Measurements from ENCODE around the gene GTSE1.
A peak's percentile ranks its signal among the peaks of the same experiment; 100 is the strongest.
"Not testable (repeated sequence)": the region's sequence is repeated elsewhere in the genome, so short reads cannot be mapped to it uniquely, and the experiment has no call there.

GTSE1 gene

DNA sequence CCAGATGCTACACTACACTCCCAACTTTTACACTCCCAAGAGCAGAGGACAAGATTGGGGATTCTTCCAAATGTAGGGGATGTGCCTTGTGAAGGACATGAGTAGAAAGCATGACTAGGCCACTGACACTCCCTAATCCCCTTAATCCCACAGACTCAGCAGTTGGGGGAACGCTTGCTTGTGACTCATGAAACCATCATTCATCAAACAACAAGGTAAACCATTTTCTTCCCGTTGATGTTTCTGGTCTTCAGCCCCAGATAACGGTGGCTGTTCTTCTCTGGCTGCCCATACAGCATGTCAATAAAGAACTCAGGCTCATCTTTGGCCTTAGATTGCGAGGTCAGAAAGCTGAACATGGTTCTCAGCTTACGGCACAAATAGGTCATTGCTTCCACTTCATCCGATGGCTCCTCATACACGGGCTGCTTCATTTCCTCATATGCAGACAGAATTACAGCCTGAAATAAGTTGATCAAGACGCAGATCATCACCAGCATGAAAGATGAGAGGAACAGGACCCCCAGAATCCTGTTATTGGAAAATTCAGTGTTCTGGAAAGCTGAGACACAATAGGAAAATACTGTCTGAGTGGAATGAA is 40.2 kb upstream of the GTSE1 start:
- no peak for DNase-seq (ENCODE audit: low read depth)
- TF ChIP-seq, protein P1, sequence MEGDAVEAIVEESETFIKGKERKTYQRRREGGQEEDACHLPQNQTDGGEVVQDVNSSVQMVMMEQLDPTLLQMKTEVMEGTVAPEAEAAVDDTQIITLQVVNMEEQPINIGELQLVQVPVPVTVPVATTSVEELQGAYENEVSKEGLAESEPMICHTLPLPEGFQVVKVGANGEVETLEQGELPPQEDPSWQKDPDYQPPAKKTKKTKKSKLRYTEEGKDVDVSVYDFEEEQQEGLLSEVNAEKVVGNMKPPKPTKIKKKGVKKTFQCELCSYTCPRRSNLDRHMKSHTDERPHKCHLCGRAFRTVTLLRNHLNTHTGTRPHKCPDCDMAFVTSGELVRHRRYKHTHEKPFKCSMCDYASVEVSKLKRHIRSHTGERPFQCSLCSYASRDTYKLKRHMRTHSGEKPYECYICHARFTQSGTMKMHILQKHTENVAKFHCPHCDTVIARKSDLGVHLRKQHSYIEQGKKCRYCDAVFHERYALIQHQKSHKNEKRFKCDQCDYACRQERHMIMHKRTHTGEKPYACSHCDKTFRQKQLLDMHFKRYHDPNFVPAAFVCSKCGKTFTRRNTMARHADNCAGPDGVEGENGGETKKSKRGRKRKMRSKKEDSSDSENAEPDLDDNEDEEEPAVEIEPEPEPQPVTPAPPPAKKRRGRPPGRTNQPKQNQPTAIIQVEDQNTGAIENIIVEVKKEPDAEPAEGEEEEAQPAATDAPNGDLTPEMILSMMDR (conservative IDR thresholded peaks at IDR 0.05; ENCODE audit: low read length): no peak
- H3K4me3 ChIP-seq (ENCODE audit: low read length): no peak overlapping the region

DNA sequence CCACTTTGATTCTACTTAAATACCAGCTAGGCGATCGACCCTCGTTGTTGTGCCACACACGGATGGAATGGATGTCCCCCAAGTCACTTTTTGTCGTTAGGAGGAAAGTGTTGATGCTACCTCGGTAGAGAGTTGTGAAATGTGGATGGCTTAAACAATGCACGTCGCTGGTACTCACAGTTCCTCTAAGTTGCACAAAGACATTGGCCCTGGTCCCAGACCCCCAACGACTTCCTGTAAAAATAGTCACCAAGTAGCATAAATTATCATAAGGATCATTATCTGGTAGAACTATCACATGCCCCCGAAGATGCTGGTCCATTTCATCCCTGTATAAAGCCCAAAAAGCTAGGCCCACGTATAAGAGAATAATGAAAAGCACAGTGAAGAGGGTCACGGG is 37.3 kb upstream of the GTSE1 start:
- H3K4me3 ChIP-seq (ENCODE audit: low read length): no peak overlapping the region
- no peak for DNase-seq (ENCODE audit: low read depth)
- TF ChIP-seq, protein P1 (conservative IDR thresholded peaks at IDR 0.05; ENCODE audit: low read length): no peak

DNA sequence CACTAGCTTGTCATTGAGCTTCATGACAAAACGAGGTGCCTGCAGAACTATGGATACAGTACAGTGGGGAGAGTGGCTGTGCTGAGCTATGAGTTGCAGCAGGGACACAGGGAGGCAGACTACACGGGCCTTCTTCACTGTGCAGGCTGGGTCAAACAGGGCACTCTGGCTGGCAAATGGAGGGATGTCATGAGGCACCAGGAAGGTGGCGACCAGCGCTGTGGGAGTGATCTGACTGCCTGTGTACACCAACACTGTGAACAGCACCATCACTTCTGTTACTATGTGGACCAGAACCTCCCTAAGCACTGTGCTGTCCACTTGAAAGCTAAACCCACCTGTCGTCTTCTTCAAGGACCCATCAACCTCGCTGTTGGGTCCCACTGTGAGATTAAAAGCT is 36.6 kb upstream of the GTSE1 start:
- no peak for DNase-seq (ENCODE audit: low read depth)
- no peak overlapping the region for H3K4me3 ChIP-seq (ENCODE audit: low read length)
- TF ChIP-seq, protein P1 (conservative IDR thresholded peaks at IDR 0.05; ENCODE audit: low read length): no peak

DNA sequence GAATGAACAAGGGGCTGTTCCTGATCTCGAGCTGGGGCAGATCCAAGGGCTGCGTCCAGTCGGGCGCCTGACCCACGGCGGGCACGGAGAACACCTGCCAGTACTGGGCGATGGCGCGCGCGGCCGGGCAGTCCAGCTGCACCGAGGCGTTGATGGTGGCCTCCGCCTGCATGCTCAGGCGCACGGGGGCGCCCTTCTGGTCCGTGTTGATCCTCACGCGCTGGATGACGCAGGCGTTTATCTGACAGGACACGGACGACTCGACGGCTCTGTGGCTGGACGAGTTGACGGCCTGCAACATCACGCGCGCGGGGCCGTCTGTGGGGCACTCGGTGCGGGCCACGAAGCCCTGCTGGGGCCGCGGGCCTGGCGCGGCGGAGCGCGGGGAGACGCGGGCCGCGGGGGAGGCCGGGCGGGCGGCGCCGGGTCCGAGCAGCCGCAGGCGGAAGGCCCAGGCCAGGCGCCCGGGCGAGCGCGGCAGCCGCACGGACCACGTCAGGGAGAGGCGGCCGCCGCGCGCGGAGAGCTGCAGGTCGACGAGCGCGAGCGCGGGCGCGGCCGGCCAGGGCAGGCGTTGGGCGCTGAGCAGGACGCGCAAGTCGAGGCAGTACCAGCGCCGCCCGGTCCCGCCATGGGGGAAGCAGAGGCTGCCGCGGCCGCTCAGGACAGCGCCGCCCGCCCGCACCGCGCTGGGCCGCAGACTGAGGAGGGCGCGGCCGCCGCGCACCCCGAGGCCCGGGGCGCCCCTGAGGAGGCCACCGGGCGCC is 34.0 kb upstream of the GTSE1 start:
- peak; percentile 31 for DNase-seq (ENCODE audit: low read depth)
- TF ChIP-seq, protein P1 (conservative IDR thresholded peaks at IDR 0.05; ENCODE audit: low read length): peak; percentile 27; the same call in 1 of the 2 replicates
- no peak overlapping the region for H3K4me3 ChIP-seq (ENCODE audit: low read length)

DNA sequence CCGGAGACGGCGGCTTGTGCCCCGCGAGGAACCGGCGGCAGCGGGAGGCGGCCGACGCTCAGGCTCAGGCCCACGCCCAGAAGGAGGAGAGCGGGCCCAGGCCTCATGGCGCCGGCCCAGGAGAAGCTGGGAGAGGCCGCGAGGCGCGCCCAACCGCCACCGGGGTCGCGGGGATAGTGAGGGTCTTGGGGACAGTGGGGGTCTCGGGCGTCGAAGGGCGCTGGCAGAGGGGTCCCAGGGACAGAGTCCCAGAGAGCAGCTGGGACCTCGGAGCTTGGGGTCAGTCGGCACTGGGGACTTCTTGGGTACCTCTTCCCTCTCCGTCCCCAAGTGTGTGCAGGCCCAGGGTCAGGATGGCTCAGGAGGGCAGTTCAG is 33.5 kb upstream of the GTSE1 start, which contains the start of gene PKDREJ:
Gene PKDREJ, minus strand, starts transcription at position 128 of the 375 bp plus-strand sequence. Its CDS starts 21 bp downstream, at position 107.
- DNase-seq (ENCODE audit: low read depth): no peak
- no peak within 1 kb of the TSS for H3K4me3 ChIP-seq (ENCODE audit: low read length)
- TF ChIP-seq, protein P1 (conservative IDR thresholded peaks at IDR 0.05; ENCODE audit: low read length): no peak

DNA sequence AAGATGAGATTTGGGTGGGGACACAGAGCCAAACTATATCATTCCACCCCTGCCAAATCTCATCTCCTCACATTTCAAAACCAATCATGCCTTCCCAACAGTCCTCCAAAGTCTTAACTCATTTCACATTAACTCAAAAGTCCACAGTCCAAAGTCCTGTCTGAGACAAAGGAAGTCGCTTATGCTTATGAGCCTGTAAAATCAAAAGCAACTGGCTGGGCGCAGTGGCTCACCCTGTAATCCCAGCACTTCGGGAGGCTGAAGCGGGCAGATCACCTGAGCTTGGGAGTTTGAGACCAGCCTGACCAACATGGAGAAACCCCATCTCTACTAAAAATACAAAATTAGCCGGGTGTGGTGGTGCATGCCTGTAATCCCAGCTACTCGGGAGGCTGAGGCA is 32.1 kb upstream of the GTSE1 start:
- not testable (repeated sequence) for DNase-seq (ENCODE audit: low read depth); H3K4me3 ChIP-seq (ENCODE audit: low read length)

DNA sequence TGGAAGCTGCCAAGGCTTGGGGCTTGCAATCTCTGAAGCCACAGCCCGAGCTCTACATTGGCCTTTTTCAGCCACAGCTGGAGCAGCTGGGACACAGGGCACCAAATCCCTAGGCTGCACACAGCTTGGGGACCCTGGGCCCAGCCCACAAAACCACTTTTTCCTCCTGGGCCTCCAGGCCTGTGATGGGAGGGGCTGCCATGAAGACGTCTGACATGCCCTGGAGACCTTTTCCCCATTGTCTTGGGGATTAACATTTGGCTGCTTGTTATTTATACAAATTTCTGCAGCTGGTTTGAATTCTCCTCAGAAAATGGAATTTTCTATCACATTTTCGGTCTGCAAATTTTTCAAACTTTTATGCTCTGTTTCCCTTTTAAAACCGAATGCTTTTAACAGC is 31.0 kb upstream of the GTSE1 start:
- not testable (repeated sequence) for DNase-seq (ENCODE audit: low read depth); H3K4me3 ChIP-seq (ENCODE audit: low read length)
